ENCODE data around the gene ARL15. TPM values are rescaled to one million over a fixed set of nuclear protein-coding genes. Genes with fewer than 3 reads are reported as not detected.

Gene ARL15
- total and polyA plus RNA-seq, 2 donors: 23.1 to 26.4 TPM

- Histone ChIP-seq H3K4me3 (ENCODE audit: low read length in 2 of 2) (no peak overlapping the region), H3K27me3 (ENCODE audit: control insufficient read depth in 2 of 2, insufficient read depth in 1 of 2, low read length in 1 of 2) (no peaks in the 10 kb centered on the region), H3K27ac (ENCODE audit: low read depth in 1 of 2, low read length in 1 of 2) (no peak overlapping the region), H3K36me3 (ENCODE audit: control insufficient read depth in 2 of 2, insufficient read depth in 2 of 2, low read length in 1 of 2) (no peaks in the 10 kb centered on the region), H3K4me1 (ENCODE audit: control insufficient read depth in 2 of 2, insufficient read depth in 2 of 2, low read length in 2 of 2) (peaks cover 0 to 2% of the 10 kb centered on the region in 2 donors), H3K9me3 (ENCODE audit: control insufficient read depth in 2 of 2, insufficient read depth in 1 of 2, low read length in 1 of 2) (no peaks in the 10 kb centered on the region)
- WGBS: 92% methylated on average over 6 of the region's 6 CpGs
- DNase-seq (ENCODE audit: low read depth in 6 of 9, low spot score in 9 of 9): no peak
Measured at GRCh38 chr5:54270326-54270725, 40.0 kb downstream of the ARL15 start.

GRCh38 chr5:54264574-54264973 is 45.8 kb downstream of the ARL15 start:
- Histone ChIP-seq H3K4me3 (ENCODE audit: low read length in 2 of 2) (no peak overlapping the region), H3K36me3 (ENCODE audit: control insufficient read depth in 2 of 2, insufficient read depth in 2 of 2, low read length in 1 of 2) (no peaks in the 10 kb centered on the region), H3K4me1 (ENCODE audit: control insufficient read depth in 2 of 2, insufficient read depth in 2 of 2, low read length in 2 of 2) (no peaks in the 10 kb centered on the region), H3K27me3 (ENCODE audit: control insufficient read depth in 2 of 2, insufficient read depth in 1 of 2, low read length in 1 of 2) (no peaks in the 10 kb centered on the region), H3K27ac (ENCODE audit: low read depth in 1 of 2, low read length in 1 of 2) (no peak overlapping the region), H3K9me3 (ENCODE audit: control insufficient read depth in 2 of 2, insufficient read depth in 1 of 2, low read length in 1 of 2) (no peaks in the 10 kb centered on the region)
- no peak for DNase-seq (ENCODE audit: low read depth in 6 of 9, low spot score in 9 of 9)

- 79% methylated on average over 1 of the region's 1 CpG for WGBS
Measured at GRCh38 chr5:54263447-54263846, 46.9 kb downstream of the ARL15 start.

GRCh38 chr5:54261596-54261995 is 48.8 kb downstream of the ARL15 start:
- Histone ChIP-seq H3K9me3 (ENCODE audit: control insufficient read depth in 2 of 2, insufficient read depth in 1 of 2, low read length in 1 of 2) (no peaks in the 10 kb centered on the region), H3K4me1 (ENCODE audit: control insufficient read depth in 2 of 2, insufficient read depth in 2 of 2, low read length in 2 of 2) (peaks cover 0 to 3% of the 10 kb centered on the region in 2 donors), H3K27me3 (ENCODE audit: control insufficient read depth in 2 of 2, insufficient read depth in 1 of 2, low read length in 1 of 2) (no peaks in the 10 kb centered on the region), H3K36me3 (ENCODE audit: control insufficient read depth in 2 of 2, insufficient read depth in 2 of 2, low read length in 1 of 2) (no peaks in the 10 kb centered on the region), H3K27ac (ENCODE audit: low read depth in 1 of 2, low read length in 1 of 2) (no peak overlapping the region), H3K4me3 (ENCODE audit: low read length in 2 of 2) (no peak overlapping the region)
- 96% methylated on average over 3 of the region's 3 CpGs for WGBS
- no peak for DNase-seq (ENCODE audit: low read depth in 6 of 9, low spot score in 9 of 9)

More at GRCh38 chr5:54263447-54263846, 46.9 kb downstream of the ARL15 start:
- Histone ChIP-seq H3K9me3 (ENCODE audit: control insufficient read depth in 2 of 2, insufficient read depth in 1 of 2, low read length in 1 of 2) (no peaks in the 10 kb centered on the region), H3K4me1 (ENCODE audit: control insufficient read depth in 2 of 2, insufficient read depth in 2 of 2, low read length in 2 of 2) (no peaks in the 10 kb centered on the region), H3K27me3 (ENCODE audit: control insufficient read depth in 2 of 2, insufficient read depth in 1 of 2, low read length in 1 of 2) (no peaks in the 10 kb centered on the region), H3K36me3 (ENCODE audit: control insufficient read depth in 2 of 2, insufficient read depth in 2 of 2, low read length in 1 of 2) (no peaks in the 10 kb centered on the region), H3K27ac (ENCODE audit: low read depth in 1 of 2, low read length in 1 of 2) (no peak overlapping the region), H3K4me3 (ENCODE audit: low read length in 2 of 2) (no peak overlapping the region)
- no peak for DNase-seq (ENCODE audit: low read depth in 6 of 9, low spot score in 9 of 9)

GRCh38 chr5:54259981-54260380 is 50.4 kb downstream of the ARL15 start:
- 98% methylated on average over 4 of the region's 4 CpGs for WGBS
- DNase-seq (ENCODE audit: low read depth in 6 of 9, low spot score in 9 of 9): no peak
- H3K27ac ChIP-seq (ENCODE audit: low read depth in 1 of 2, low read length in 1 of 2): no peak overlapping the region
- no peaks in the 10 kb centered on the region for H3K36me3 ChIP-seq (ENCODE audit: control insufficient read depth in 2 of 2, insufficient read depth in 2 of 2, low read length in 1 of 2)
- no peaks in the 10 kb centered on the region for H3K9me3 ChIP-seq (ENCODE audit: control insufficient read depth in 2 of 2, insufficient read depth in 1 of 2, low read length in 1 of 2)
- no peaks in the 10 kb centered on the region for H3K27me3 ChIP-seq (ENCODE audit: control insufficient read depth in 2 of 2, insufficient read depth in 1 of 2, low read length in 1 of 2)
- no peak overlapping the region for H3K4me3 ChIP-seq (ENCODE audit: low read length in 2 of 2)
- H3K4me1 ChIP-seq (ENCODE audit: control insufficient read depth in 2 of 2, insufficient read depth in 2 of 2, low read length in 2 of 2): peaks cover 0 to 3% of the 10 kb centered on the region in 2 donors

- no peaks in the 10 kb centered on the region for H3K27me3 ChIP-seq (ENCODE audit: control insufficient read depth in 2 of 2, insufficient read depth in 1 of 2, low read length in 1 of 2)
- peaks cover 0 to 3% of the 10 kb centered on the region in 2 donors for H3K4me1 ChIP-seq (ENCODE audit: control insufficient read depth in 2 of 2, insufficient read depth in 2 of 2, low read length in 2 of 2)
- no peak for DNase-seq (ENCODE audit: low read depth in 6 of 9, low spot score in 9 of 9)
- no peaks in the 10 kb centered on the region for H3K36me3 ChIP-seq (ENCODE audit: control insufficient read depth in 2 of 2, insufficient read depth in 2 of 2, low read length in 1 of 2)
- no peaks in the 10 kb centered on the region for H3K9me3 ChIP-seq (ENCODE audit: control insufficient read depth in 2 of 2, insufficient read depth in 1 of 2, low read length in 1 of 2)
- no peak overlapping the region for H3K4me3 ChIP-seq (ENCODE audit: low read length in 2 of 2)
- H3K27ac ChIP-seq (ENCODE audit: low read depth in 1 of 2, low read length in 1 of 2): no peak overlapping the region
Measured at GRCh38 chr5:54259090-54259489, 51.3 kb downstream of the ARL15 start.

- H3K4me1 ChIP-seq (ENCODE audit: control insufficient read depth in 2 of 2, insufficient read depth in 2 of 2, low read length in 2 of 2): peaks cover 0 to 3% of the 10 kb centered on the region in 2 donors
- DNase-seq (ENCODE audit: low read depth in 6 of 9, low spot score in 9 of 9): no peak
- H3K4me3 ChIP-seq (ENCODE audit: low read length in 2 of 2): no peak overlapping the region
- H3K36me3 ChIP-seq (ENCODE audit: control insufficient read depth in 2 of 2, insufficient read depth in 2 of 2, low read length in 1 of 2): no peaks in the 10 kb centered on the region
- WGBS: 78% methylated on average over 6 of the region's 6 CpGs
- no peaks in the 10 kb centered on the region for H3K9me3 ChIP-seq (ENCODE audit: control insufficient read depth in 2 of 2, insufficient read depth in 1 of 2, low read length in 1 of 2)
- H3K27ac ChIP-seq (ENCODE audit: low read depth in 1 of 2, low read length in 1 of 2): no peak overlapping the region
- H3K27me3 ChIP-seq (ENCODE audit: control insufficient read depth in 2 of 2, insufficient read depth in 1 of 2, low read length in 1 of 2): no peaks in the 10 kb centered on the region
Measured at GRCh38 chr5:54257366-54258118, 52.8 kb downstream of the ARL15 start.

GRCh38 chr5:54254482-54255198 is 55.7 kb downstream of the ARL15 start:
- H3K36me3 ChIP-seq (ENCODE audit: control insufficient read depth in 2 of 2, insufficient read depth in 2 of 2, low read length in 1 of 2): no peaks in the 10 kb centered on the region
- H3K27me3 ChIP-seq (ENCODE audit: control insufficient read depth in 2 of 2, insufficient read depth in 1 of 2, low read length in 1 of 2): no peaks in the 10 kb centered on the region
- peaks cover 0 to 3% of the 10 kb centered on the region in 2 donors for H3K4me1 ChIP-seq (ENCODE audit: control insufficient read depth in 2 of 2, insufficient read depth in 2 of 2, low read length in 2 of 2)
- no peaks in the 10 kb centered on the region for H3K9me3 ChIP-seq (ENCODE audit: control insufficient read depth in 2 of 2, insufficient read depth in 1 of 2, low read length in 1 of 2)
- no peak for DNase-seq (ENCODE audit: low read depth in 6 of 9, low spot score in 9 of 9)
- no peak overlapping the region for H3K4me3 ChIP-seq (ENCODE audit: low read length in 2 of 2)
- no peak overlapping the region for H3K27ac ChIP-seq (ENCODE audit: low read depth in 1 of 2, low read length in 1 of 2)
- WGBS: 87% methylated on average over 6 of the region's 6 CpGs

- Histone ChIP-seq H3K27me3 (ENCODE audit: control insufficient read depth in 2 of 2, insufficient read depth in 1 of 2, low read length in 1 of 2) (no peaks in the 10 kb centered on the region), H3K27ac (ENCODE audit: low read depth in 1 of 2, low read length in 1 of 2) (no peak overlapping the region), H3K4me1 (ENCODE audit: control insufficient read depth in 2 of 2, insufficient read depth in 2 of 2, low read length in 2 of 2) (no peaks in the 10 kb centered on the region), H3K36me3 (ENCODE audit: control insufficient read depth in 2 of 2, insufficient read depth in 2 of 2, low read length in 1 of 2) (no peaks in the 10 kb centered on the region), H3K9me3 (ENCODE audit: control insufficient read depth in 2 of 2, insufficient read depth in 1 of 2, low read length in 1 of 2) (no peaks in the 10 kb centered on the region), H3K4me3 (ENCODE audit: low read length in 2 of 2) (no peak overlapping the region)
- no peak for DNase-seq (ENCODE audit: low read depth in 6 of 9, low spot score in 9 of 9)
- WGBS: 98% methylated on average over 1 of the region's 1 CpG
Measured at GRCh38 chr5:54251981-54252380, 58.4 kb downstream of the ARL15 start.

Measured in thymus (tissue), 11 donors.